ENCODE data around the gene EIF4A2. TPM values are rescaled to one million over a fixed set of nuclear protein-coding genes. Genes with fewer than 3 reads are reported as not detected.

Gene EIF4A2
- total and polyA plus RNA-seq, 2 of the 13 experiments (the other 11 are each of a cell fraction or from before 2014, with no cell fraction given), result 480 to 596 TPM

GRCh38 chr3:186798239-186798874 lies 15.0 kb downstream of the EIF4A2 start (continued):
- TF ChIP-seq DMTF1 (CRISPR knock-in tag; IDR thresholded peaks at IDR 0.05), result no peak
- TF ChIP-seq ZC3H4 (CRISPR knock-in tag; IDR thresholded peaks at IDR 0.05; ENCODE audit: borderline replicate concordance), result no peak
- no peak for TF ChIP-seq GMEB2 (CRISPR knock-in tag; IDR thresholded peaks at IDR 0.05; ENCODE audit: low read depth)
- no peak for TF ChIP-seq CREB3 (CRISPR knock-in tag; IDR thresholded peaks at IDR 0.05)
- no peak for TF ChIP-seq MIER3 (CRISPR knock-in tag; IDR thresholded peaks at IDR 0.05; ENCODE audit: borderline replicate concordance)
- TF ChIP-seq SALL1 (CRISPR knock-in tag; IDR thresholded peaks at IDR 0.05), result no peak
- no peak for TF ChIP-seq SMAD9 (CRISPR knock-in tag; IDR thresholded peaks at IDR 0.05)
- TF ChIP-seq ZNF143 (CRISPR knock-in tag; IDR thresholded peaks at IDR 0.05), result no peak
- TF ChIP-seq CEBPG (CRISPR knock-in tag; IDR thresholded peaks at IDR 0.05), result no peak
- no peak for TF ChIP-seq RNF2 (conservative IDR thresholded peaks at IDR 0.05; ENCODE audit: low read depth)
- no peak for TF ChIP-seq TBL1XR1 (IDR thresholded peaks at IDR 0.05; ENCODE audit: borderline replicate concordance, low read length, partially characterized antibody)
- TF ChIP-seq PRDM10 (CRISPR knock-in tag; IDR thresholded peaks at IDR 0.05; ENCODE audit: low read depth), result no peak
- no peak for TF ChIP-seq WIZ (CRISPR knock-in tag; IDR thresholded peaks at IDR 0.05)
